NCI-H748 (cell line): Measurements from ENCODE around the gene WDTC1.

Source experiments
- DNase-seq: peaks from one replicate; lab custom pipeline; 2025; ENCODE audit not compliant: unreplicated experiment; lab: John Stamatoyannopoulos, UW

The WDTC1 gene

GRCh38 chr1:27332536-27333281, 98.3 kb downstream of the WDTC1 start:
- DNase-seq = peak; percentile 8

- DNase-seq = no peak
Observed at GRCh38 chr1:27333717-27334279, 99.4 kb downstream of the WDTC1 start.

- no peak for DNase-seq
Observed at GRCh38 chr1:27335506-27336422, 101.3 kb downstream of the WDTC1 start.

- no peak for DNase-seq
Observed at GRCh38 chr1:27336756-27337155, 102.3 kb downstream of the WDTC1 start.

GRCh38 chr1:27338751-27339150, 104.3 kb downstream of the WDTC1 start:
- no peak for DNase-seq

- DNase-seq = no peak
Observed at GRCh38 chr1:27339213-27339612, 104.8 kb downstream of the WDTC1 start.

GRCh38 chr1:27341525-27342252, 107.3 kb downstream of the WDTC1 start, which contains the start of gene SYTL1:
Gene SYTL1 (plus strand): TSS chr1:27342022. CDS start chr1:27345335, 3,313 bp downstream.
- DNase-seq = no peak

- DNase-seq = no peak
Observed at GRCh38 chr1:27342391-27342777, 108.0 kb downstream of the WDTC1 start.

GRCh38 chr1:27342778-27343638, 108.6 kb downstream of the WDTC1 start:
- DNase-seq = peak; percentile 5

GRCh38 chr1:27343639-27344025, 109.2 kb downstream of the WDTC1 start:
- no peak for DNase-seq

GRCh38 chr1:27345272-27345671, 110.8 kb downstream of the WDTC1 start:
- no peak for DNase-seq

- no peak for DNase-seq
Observed at GRCh38 chr1:27346357-27346756, 111.9 kb downstream of the WDTC1 start.

GRCh38 chr1:27346991-27347624, 112.7 kb downstream of the WDTC1 start:
- DNase-seq = no peak

GRCh38 chr1:27348861-27349783, 114.7 kb downstream of the WDTC1 start:
- DNase-seq = peak; percentile 38

GRCh38 chr1:27349784-27350662, 115.6 kb downstream of the WDTC1 start:
- peak; percentile 80 for DNase-seq

GRCh38 chr1:27350663-27351540, 116.5 kb downstream of the WDTC1 start:
- no peak for DNase-seq
